ENCODE measurements around the gene PBX1.
"Not testable (repeated sequence)": the region's sequence is repeated elsewhere in the genome, so short reads cannot be mapped to it uniquely, and the experiment has no call there.

Gene PBX1

DNA sequence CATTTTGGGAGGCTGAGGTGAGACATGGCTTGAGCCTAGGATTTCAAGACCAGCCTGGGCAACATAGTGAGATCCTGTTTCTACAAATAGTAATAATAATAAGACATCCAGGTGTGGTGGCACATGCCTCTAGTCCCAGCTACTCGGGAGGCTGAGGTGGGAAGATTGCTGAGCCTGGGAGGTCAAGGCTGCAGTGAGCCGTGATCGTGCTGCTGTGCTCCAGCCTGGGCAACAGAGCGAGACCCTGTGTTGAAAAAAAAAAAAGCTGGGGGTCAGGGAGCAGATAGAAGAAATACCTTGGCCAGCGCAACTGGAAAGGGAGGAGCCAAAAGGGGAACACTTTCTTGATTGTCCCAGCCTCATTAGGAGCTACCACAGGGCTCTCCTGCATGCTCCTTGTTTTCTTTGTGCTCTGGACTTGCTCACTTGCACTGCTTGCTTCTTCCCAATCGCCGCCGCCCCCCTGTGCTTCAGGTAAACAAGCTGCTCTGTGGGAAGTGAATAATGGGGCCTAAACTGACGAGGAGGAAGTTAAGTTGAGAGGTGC lies 31.1 kb downstream of the PBX1 start:
- DNase-seq (ENCODE audit: low read depth) = no peak

- DNase-seq (ENCODE audit: low read depth) = no peak
Measured at GRCh38 chr1:164590592-164590991, 31.6 kb downstream of the PBX1 start.

DNA sequence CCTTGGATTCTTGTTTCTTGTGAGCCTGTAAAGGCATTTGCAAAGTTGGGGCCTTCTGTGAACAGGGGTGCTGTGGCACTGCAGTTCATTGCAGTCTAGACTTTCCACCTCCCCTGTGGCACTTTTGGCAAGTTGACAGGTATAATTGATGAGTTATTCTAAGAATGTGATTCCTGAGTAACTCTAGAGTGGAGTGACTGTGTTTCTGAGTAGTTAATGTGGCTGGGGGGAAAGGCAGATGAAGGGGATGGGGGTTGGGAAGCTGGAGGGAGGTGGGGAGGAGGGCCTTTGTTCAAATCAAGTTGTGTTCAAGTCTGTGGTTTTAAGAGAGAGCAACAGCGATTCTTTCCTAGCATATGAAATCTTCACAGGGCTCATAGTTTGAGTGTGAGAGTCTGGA lies 32.9 kb downstream of the PBX1 start:
- DNase-seq (ENCODE audit: low read depth) = no peak

- DNase-seq (ENCODE audit: low read depth) = no peak
Measured at GRCh38 chr1:164592634-164593033, 33.6 kb downstream of the PBX1 start.

GRCh38 chr1:164595212-164595611 lies 36.2 kb downstream of the PBX1 start:
- no peak for DNase-seq (ENCODE audit: low read depth)

- no peak for DNase-seq (ENCODE audit: low read depth)
Measured at GRCh38 chr1:164596172-164596571, 37.2 kb downstream of the PBX1 start.

DNA sequence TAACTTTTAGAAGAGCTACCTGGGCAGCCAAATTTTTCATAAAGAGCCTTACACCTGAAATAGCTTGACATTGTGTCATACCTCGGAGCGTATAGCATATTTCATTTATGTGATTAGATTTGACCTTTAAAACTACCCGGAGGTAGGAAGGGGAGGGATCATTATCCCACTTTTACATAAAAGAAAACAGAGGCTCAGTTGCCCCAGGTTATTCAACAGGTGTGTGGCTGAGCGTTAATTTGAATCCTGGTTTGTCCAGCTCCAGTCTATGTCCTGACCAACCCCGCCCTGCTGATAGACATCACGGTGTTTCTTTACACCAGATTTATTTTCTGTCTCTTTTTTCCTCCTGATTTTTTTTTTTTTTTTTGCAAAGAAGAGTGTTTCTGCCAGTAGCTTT lies 39.7 kb downstream of the PBX1 start:
- no peak for DNase-seq (ENCODE audit: low read depth)

DNA sequence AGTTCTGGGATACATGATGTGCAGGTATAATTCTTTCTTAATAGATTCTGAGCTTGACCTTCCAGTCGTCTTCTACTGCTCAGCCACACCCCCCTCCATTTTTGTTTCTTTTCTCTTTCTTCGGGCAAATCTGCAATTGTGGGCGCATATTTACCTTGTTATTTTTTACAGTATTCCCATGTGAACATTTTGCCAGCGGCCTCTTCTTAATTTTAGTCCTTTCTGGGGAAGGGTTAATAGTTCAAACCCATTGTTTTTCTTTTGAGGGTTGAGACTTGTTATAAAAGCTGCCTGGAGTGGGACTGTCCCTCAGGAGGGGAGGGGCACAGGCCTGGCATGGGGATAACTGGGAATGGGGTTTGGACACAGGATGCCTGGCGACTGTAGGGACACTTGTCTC lies 40.3 kb downstream of the PBX1 start:
- DNase-seq (ENCODE audit: low read depth) = no peak

GRCh38 chr1:164601399-164602100 lies 42.6 kb downstream of the PBX1 start:
- DNase-seq (ENCODE audit: low read depth) = no peak

DNA sequence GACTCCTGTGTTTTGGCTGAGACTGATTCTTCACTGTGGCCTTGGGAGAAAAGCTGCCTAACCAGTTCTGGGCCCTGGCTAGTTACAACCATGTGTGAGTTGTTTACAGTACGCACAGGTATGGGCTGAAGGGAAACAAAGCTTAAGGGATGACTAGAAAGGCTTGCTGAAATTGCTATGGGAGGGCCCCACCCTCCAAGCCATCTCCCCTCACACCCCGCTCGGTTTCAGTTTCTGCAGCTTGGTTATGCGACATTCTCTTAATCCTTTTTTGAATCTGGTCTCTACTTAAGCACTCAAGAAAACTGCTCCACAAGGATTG lies 43.1 kb downstream of the PBX1 start:
- no peak for DNase-seq (ENCODE audit: low read depth)

DNA sequence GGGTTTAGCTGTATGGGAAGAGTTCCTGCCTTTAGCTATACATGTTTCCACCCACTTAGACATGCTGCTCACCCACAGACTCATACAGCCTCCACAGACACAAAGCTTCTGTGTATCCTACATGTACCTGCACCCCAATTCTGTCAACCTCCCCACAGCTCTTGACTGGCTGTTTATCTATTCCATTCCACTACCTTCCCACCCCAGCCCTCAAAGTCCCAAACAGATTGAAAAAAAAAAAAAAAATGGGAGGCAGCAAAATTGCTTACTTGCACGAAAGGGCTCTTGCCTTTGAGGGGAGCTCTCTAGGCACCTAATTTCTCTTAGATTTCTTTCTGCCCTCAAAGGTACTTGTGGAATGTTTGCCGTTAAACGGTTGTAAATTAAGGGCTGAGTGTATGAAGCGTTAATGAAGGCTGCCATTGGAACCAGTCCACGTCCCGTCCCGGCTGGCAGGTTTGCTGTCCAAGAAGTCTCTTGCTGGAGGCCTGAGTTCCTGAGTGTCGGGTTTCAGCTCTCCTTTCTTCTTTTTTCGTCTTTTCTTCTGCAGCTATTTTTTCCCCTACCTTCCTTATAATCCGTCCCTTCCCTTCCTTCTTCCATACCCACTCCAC lies 43.6 kb downstream of the PBX1 start:
- no peak for DNase-seq (ENCODE audit: low read depth)

GRCh38 chr1:164603805-164604204 lies 44.8 kb downstream of the PBX1 start:
- DNase-seq (ENCODE audit: low read depth) = not testable (repeated sequence)

GRCh38 chr1:164604541-164604940 lies 45.6 kb downstream of the PBX1 start:
- no peak for DNase-seq (ENCODE audit: low read depth)

- DNase-seq (ENCODE audit: low read depth) = no peak
Measured at GRCh38 chr1:164605254-164606091, 46.5 kb downstream of the PBX1 start.

- DNase-seq (ENCODE audit: low read depth) = no peak
Measured at GRCh38 chr1:164607351-164607750, 48.4 kb downstream of the PBX1 start.

DNA sequence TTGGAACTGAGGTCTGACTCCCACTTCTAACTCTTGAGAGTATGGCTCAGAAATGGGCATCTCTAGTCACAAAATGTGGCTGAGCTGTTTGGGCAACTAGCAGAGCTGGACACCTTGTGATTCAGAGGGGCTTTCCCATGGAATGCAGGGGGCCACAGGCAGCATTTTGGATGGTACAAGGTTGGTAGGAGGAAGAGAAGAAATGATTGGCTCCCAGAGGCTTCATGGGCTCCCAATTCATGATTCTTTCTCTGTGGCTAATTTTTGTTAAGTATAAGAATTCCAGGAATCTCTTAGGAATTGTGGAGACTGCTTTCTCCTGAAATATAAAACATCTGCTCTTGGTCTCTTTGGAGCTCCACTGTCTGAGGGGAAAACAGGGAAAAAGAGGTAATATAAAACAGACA lies 49.7 kb downstream of the PBX1 start:
- no peak for DNase-seq (ENCODE audit: low read depth)

GRCh38 chr1:164609089-164609488 lies 50.1 kb downstream of the PBX1 start:
- no peak for DNase-seq (ENCODE audit: low read depth)

DNA sequence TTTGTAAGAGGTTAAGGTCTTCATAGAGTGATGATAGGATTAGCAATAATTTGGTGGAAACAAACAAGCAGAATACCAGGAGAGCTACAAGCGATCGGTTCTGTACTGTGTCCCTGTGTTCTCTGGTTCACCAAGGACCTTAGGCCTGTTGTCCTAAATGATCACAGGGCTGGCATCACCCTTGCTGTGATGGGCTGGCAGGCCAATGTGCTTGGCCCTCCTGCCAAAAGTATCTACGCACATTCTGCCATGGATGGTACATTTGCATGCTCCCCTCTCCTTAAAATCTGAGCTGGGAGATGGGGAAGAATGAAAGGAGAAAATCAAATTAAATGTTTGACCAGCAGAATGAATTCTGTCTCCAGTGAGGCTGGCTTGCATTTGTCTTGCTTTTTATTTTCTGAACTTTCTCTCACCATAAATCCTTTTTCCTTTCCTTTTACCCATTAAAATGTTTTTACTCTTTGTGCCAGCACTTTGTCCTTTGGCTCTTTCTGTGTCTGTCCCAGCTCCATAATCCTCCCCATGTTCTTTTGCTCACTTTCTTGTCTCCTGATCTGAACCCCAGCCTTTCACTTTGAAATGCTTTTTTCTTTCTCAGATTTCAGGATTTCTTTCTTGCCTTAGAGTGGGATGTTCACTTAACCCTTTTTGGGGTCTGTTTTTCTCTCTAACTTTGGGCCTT lies 51.7 kb downstream of the PBX1 start:
- no peak for DNase-seq (ENCODE audit: low read depth)

DNA sequence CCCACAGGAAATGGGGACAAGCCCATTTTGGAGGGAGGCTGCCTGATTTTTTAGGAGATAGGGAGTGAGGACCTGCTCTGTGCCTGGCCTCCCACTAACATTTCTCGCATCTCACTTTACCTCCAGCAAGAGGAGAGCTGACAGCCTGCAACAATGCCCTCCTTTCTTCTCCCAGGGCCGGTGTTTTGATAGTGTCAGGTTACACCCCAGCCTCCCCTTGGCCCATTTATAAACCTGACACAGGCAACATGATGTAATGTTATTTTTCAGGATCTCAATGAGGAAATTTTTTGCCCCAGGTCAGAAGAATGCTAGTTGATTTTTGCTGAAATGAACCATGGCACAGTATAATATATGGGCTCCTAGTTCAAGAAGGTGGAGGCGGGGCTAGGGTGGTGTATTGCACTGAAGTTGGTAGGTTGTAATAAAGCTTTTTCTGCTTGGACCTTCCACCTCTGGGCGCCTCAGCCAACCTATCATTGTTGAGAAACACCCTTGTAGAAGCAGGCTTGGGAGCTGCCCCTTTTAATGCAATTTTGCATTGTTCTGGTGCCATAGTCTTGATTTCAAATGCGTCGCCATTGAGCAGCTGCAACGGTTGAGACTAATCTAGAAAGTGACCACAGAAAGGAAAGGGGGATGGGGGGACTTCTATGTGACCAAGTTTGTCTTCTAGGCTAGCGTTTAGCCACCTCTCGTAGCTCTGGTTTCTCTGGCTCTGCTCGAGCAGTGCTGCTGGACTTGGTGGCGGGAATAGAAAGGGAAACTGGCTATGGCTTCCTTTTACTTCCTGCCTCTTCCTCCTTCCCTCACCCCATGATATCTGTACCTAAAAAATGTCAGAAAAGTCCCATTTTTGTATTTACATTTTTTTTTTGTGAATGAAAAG lies 53.0 kb downstream of the PBX1 start:
- no peak for DNase-seq (ENCODE audit: low read depth)

DNA sequence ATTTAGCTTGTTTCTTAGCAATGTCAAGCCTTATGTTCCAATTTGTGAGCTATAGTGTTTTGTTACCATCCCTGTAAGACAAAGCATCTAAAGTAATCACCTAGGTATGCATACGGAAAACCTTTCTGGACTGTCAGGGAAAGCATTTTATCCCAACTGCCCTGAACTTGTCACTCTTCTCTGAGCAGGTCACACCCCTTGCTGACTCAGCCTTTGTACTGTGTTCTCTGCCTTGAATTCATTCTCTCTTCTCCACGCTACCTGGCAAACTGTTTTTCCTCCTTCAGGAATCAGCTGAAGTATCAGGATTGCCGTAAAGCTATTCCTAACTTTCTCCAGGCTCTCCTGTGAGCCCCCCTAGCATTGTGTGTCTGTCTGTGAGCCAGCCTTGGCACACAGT lies 54.2 kb downstream of the PBX1 start:
- DNase-seq (ENCODE audit: low read depth) = no peak

DNA sequence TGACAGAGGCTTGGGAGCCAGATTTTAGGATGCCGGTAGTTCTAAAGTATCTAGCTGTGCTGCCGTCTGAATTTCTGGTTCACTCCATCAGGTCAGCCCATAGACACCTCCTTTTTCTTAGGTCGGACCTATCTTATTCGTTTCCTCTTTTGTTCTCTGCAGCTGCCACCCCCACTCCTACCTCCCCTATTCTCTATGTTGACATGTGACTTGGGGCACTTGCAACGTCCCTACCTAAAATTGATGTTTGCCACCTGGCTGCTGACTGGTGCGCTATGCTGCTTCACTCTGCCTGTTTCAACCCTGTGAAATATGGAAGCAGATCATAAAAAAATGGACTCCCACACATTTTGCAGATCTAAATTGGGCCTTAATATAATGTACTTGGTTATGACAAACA lies 55.3 kb downstream of the PBX1 start:
- DNase-seq (ENCODE audit: low read depth) = no peak
